ENCODE data around the gene ZNF687.

Gene ZNF687

GRCh38 chr1:151314137-151314875 is 32.2 kb downstream of the ZNF687 start:
- no peak for DNase-seq (ENCODE audit: low read depth in 2 of 2)

- no peak for DNase-seq (ENCODE audit: low read depth in 2 of 2)
Measured at GRCh38 chr1:151315565-151316235, 33.6 kb downstream of the ZNF687 start.

- DNase-seq (ENCODE audit: low read depth in 2 of 2), result no peak
Measured at GRCh38 chr1:151318975-151319374, 36.9 kb downstream of the ZNF687 start.

- DNase-seq (ENCODE audit: low read depth in 2 of 2), result no peak
Measured at GRCh38 chr1:151324390-151324930, 42.4 kb downstream of the ZNF687 start.

- DNase-seq (ENCODE audit: low read depth in 2 of 2), result no peak
Measured at GRCh38 chr1:151325231-151325630, 43.1 kb downstream of the ZNF687 start.

GRCh38 chr1:151325646-151326429 is 43.7 kb downstream of the ZNF687 start:
- no peak for DNase-seq (ENCODE audit: low read depth in 2 of 2)

GRCh38 chr1:151326619-151327222 is 44.6 kb downstream of the ZNF687 start:
- DNase-seq (ENCODE audit: low read depth in 2 of 2), result peak in 1 of 2 donors; percentile 38

GRCh38 chr1:151327223-151327902 is 45.3 kb downstream of the ZNF687 start, which contains the start of gene PI4KB:
PI4KB (minus strand) TSS chr1:151327416; CDS start chr1:151316481, 10,935 bp downstream.
- peak; percentile 61 to 73 for DNase-seq (ENCODE audit: low read depth in 2 of 2)

GRCh38 chr1:151327903-151328674 is 46.0 kb downstream of the ZNF687 start:
- DNase-seq (ENCODE audit: low read depth in 2 of 2), result no peak

- DNase-seq (ENCODE audit: low read depth in 2 of 2), result no peak
Measured at GRCh38 chr1:151334822-151335221, 52.7 kb downstream of the ZNF687 start.

GRCh38 chr1:151336556-151336955 is 54.5 kb downstream of the ZNF687 start:
- no peak for DNase-seq (ENCODE audit: low read depth in 2 of 2)

GRCh38 chr1:151340870-151341754 is 59.0 kb downstream of the ZNF687 start:
- peak in 1 of 2 donors; percentile 22 for DNase-seq (ENCODE audit: low read depth in 2 of 2)
